HG03280 (cell line): ENCODE results near the gene NARF.
A peak's percentile ranks its signal among the peaks of the same experiment; 100 is the strongest.
"Not testable (repeated sequence)": the region's sequence is repeated elsewhere in the genome, so short reads cannot be mapped to it uniquely, and the experiment has no call there.

Experiments
- ATAC-seq: cut with Tn5 transposase; IDR thresholded peaks from one replicate; pipeline ENCODE4 v1.9.1; 2021; ENCODE audit warnings: mild to moderate bottlenecking, moderate library complexity; ENCODE audit not compliant: unreplicated experiment

Gene NARF

GRCh38 chr17:82458179-82458884 is at the start of gene NARF:
Gene NARF (plus strand): TSS chr17:82458741. CDS start chr17:82458804, 63 bp downstream.
- ATAC-seq = peak; percentile 92

- no peak for ATAC-seq
These were observed 49.6 kb upstream of the NARF start for GRCh38 chr17:82408938-82409318.

- no peak for ATAC-seq
These were observed 48.4 kb upstream of the NARF start for GRCh38 chr17:82410014-82410716.

GRCh38 chr17:82411396-82412053 is 47.0 kb upstream of the NARF start:
- no peak for ATAC-seq

GRCh38 chr17:82412081-82412480 is 46.5 kb upstream of the NARF start:
- ATAC-seq = not testable (repeated sequence)

- ATAC-seq = no peak
These were observed 45.7 kb upstream of the NARF start for GRCh38 chr17:82412535-82413520.

DNA sequence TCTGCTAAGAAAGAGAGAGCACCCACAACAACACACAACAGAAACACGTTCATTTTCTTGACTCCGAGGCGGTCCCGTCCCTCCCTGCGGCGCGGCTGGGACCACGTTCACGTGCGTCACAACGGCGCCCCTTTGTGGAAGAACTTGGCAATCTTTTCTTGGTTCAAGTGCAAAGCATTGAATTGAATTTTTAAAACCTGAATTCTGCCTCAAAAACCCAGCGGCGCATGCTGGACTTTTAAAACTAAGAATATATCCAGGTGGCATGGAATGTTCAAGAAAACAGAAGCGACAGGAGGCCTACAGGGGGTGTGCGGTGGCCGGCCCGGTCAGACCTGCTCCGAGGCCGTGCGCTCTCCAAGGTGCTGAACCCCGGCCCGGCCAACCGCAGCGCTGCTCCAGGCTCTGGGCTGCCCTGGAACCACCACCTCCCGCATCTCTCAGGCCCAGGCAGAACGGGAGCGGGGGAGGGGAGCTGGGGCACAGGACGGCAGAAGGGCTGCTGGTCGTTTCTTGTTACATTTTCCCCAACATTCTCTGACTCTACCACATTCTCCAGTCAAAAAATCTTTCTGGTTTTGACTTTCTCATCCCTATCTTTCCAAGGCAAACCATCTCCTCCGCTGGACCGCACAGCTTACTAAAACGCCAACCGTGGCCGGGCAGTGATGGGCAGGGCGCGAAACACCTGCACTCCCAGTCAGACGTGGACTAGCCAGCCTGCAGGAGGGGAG is 43.8 kb upstream of the NARF start:
- ATAC-seq = no peak

- ATAC-seq = no peak
These were observed 43.2 kb upstream of the NARF start for GRCh38 chr17:82415336-82415735.

GRCh38 chr17:82415786-82416185 is 42.8 kb upstream of the NARF start:
- no peak for ATAC-seq

GRCh38 chr17:82416264-82416663 is 42.3 kb upstream of the NARF start:
- ATAC-seq = no peak

DNA sequence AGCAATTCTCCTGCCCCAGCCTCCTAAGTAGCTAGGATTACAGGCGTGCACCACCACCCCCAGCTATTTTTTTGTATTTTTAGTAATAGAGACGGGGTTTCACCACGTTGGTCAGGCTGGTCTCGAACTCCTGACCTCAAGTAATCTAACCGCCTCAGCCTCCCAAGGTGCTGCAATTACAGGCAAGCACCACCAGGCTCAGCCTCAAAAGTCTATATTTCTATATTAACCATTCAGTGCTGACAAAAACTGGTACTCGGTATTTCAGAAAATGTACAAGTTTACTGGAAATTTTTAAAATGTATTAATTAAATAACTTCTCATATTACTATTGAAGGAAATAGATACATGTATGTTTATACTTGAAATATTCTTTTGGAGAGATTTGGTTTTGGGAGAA is 41.8 kb upstream of the NARF start:
- ATAC-seq = no peak

GRCh38 chr17:82418001-82418986 is 40.2 kb upstream of the NARF start, which contains the start of the genes HEXD and OGFOD3:
Gene HEXD (plus strand): TSS chr17:82418347. CDS start chr17:82419800, 1,453 bp downstream.
Gene OGFOD3 (minus strand): TSS chr17:82418586. CDS start chr17:82418485, 101 bp downstream.
- peak; percentile 89 for ATAC-seq

DNA sequence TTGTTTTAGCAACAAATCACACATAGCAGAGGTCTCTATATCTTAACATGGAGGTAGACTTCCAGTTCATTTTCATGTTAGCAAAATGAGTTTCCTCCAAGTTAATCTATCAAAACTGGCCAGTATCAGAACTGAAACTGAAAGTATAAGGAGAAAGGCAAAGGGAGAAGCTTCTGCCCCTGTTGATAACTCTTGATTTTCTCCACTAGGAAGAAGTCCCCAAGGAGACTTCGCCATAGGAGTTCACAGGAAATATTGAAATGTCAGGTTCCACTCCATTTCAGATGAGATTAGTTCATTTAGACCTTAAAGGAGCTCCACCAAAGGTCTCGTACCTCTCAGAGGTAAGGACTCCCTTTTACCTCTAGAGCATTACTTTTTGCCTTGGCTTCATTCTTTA is 39.0 kb upstream of the NARF start:
- ATAC-seq = no peak

DNA sequence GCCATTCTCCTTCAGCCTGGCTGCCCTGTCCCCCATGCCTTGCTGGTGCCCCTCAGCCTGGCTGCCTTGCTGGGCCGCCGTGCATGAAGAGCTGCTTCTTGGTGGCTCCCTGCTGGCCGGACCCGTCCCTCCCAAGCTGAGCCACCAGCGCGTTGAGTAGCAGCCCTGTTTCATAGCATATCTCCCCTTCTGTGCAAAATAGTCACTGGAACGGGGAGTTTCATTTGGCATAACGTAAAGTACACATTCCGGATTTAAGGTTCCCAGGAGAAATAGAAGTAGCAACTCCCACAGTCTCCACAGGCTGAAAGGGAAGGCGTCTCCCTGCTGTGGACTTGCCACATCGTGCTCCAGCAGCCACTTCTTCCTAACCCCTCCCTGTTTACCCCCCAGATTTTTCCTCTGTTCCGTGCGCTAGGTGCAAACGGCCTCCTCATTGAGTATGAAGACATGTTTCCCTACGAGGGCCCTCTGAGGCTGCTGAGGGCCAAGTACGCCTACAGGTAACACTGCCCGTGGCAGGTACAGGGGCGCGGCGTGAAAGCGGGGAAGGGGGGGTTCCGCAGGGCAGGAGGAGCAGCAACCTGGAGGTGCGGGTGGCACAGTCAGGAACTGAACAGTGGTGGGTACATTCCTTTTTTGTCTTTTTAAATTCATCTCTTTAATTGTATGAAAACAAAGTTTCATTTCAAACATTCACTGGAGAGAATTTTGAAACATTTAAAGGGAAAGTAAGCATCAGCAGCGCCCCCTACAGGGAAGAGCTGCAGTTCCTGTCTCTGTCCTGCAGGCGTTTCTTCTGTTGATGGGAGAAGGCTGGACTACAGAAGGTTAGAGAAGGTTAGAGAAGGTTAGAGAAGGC is 34.3 kb upstream of the NARF start:
- no peak for ATAC-seq

GRCh38 chr17:82424863-82425159 is 33.7 kb upstream of the NARF start:
- no peak for ATAC-seq

GRCh38 chr17:82428546-82428945 is 30.0 kb upstream of the NARF start:
- ATAC-seq = no peak

DNA sequence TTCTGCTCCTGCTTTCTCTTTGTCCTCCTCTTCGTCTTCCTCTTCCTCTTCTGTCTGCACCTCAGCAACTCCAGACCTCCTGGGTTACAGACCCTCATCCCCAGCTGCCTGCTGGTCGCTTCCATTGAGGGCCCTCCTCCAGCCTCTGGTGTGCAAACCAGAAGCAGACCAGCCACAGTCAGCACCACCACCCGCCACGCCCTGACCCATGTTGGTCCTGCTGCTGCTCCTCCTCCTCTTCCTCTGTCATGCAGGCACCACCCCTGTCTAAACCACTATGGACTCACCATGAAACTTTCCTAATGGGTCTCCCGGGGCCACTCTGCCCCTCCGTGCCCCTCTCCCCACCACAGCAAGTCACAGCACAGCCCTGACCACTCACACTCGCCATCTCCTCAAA is 28.7 kb upstream of the NARF start:
- no peak for ATAC-seq

GRCh38 chr17:82432017-82432416 is 26.5 kb upstream of the NARF start:
- no peak for ATAC-seq
